ENCODE data around the gene SPTBN2. TPM values are rescaled to one million over a fixed set of nuclear protein-coding genes. Genes with fewer than 3 reads are reported as not detected.
A peak's percentile ranks its signal among the peaks of the same experiment; 100 is the strongest.
"Not testable (repeated sequence)": the region's sequence is repeated elsewhere in the genome, so short reads cannot be mapped to it uniquely, and the experiment has no call there.

SPTBN2 gene
- total RNA-seq, 4 donors from 2014 or later = 1.7 to 23.1 (median 6.0) TPM

DNA sequence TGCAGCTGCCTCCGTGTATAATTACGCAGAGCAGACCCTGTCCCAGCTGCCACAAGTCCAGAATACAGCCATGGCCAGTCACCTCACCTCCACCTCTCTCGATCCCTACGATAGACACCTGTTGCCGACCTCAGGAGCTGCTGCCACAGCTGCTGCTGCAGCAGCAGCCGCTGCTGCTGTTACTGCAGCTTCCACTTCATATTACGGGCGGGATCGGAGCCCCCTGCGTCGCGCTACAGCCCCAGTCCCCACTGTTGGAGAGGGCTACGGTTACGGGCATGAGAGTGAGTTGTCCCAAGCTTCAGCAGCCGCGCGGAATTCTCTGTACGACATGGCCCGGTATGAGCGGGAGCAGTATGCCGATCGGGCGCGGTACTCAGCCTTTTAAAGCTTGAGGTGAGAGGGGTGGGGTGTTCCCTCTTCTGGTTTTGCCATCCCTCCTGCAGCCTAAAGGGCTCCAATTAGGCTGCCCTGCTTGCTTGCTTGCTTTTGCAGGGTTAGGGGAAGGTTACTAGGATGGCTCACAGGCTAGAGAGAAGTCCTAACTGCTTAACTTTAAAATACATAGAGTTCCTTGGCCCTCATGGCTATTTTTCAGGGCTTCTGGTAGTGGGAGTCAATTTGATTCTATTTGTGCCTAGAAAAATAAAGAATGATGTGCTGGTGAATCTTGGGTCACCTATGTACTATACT is 85.1 kb downstream of the SPTBN2 start:
- Histone ChIP-seq H3K27me3 (no peaks in the 10 kb centered on the region), H3K4me1 (peaks cover 0 to 63% (median 23%) of the 10 kb centered on the region in 4 donors), H3K27ac (no peak overlapping the region), H3K9me3 (no peaks in the 10 kb centered on the region), H3K36me3 (peaks cover 0 to 79% (median 0%) of the 10 kb centered on the region in 3 donors), H3K4me3 (no peak overlapping the region)
- DNase-seq = no peak
- TF ChIP-seq POLR2A (IDR thresholded peaks at IDR 0.05) (no peak), CTCF (IDR thresholded peaks at IDR 0.05) (no peak)

GRCh38 chr11:66641834-66642233 is 87.2 kb downstream of the SPTBN2 start:
- TF ChIP-seq CTCF (IDR thresholded peaks at IDR 0.05) = no peak
- H3K36me3 ChIP-seq = peaks cover 0 to 59% (median 0%) of the 10 kb centered on the region in 3 donors
- DNase-seq = no peak
- H3K4me3 ChIP-seq = peak overlapping the region in 3 of 4 donors; percentile 0 to 63 (median 4)
- H3K4me1 ChIP-seq = peaks cover 0 to 75% (median 25%) of the 10 kb centered on the region in 4 donors
- H3K27ac ChIP-seq = no peak overlapping the region
- H3K9me3 ChIP-seq = no peaks in the 10 kb centered on the region
- no peaks in the 10 kb centered on the region for H3K27me3 ChIP-seq

- Histone ChIP-seq H3K4me1 (peaks cover 0 to 64% (median 21%) of the 10 kb centered on the region in 4 donors), H3K4me3 (peak overlapping the region in 3 of 4 donors; percentile 63 to 78 (median 71)), H3K36me3 (peaks cover 0 to 45% (median 0%) of the 10 kb centered on the region in 3 donors), H3K27ac (peak overlapping the region in 1 of 4 donors; percentile 89)
- DNase-seq, H3K27me3 ChIP-seq, H3K9me3 ChIP-seq: not testable (repeated sequence)
Observed at GRCh38 chr11:66639814-66640340, 89.1 kb downstream of the SPTBN2 start.

DNA sequence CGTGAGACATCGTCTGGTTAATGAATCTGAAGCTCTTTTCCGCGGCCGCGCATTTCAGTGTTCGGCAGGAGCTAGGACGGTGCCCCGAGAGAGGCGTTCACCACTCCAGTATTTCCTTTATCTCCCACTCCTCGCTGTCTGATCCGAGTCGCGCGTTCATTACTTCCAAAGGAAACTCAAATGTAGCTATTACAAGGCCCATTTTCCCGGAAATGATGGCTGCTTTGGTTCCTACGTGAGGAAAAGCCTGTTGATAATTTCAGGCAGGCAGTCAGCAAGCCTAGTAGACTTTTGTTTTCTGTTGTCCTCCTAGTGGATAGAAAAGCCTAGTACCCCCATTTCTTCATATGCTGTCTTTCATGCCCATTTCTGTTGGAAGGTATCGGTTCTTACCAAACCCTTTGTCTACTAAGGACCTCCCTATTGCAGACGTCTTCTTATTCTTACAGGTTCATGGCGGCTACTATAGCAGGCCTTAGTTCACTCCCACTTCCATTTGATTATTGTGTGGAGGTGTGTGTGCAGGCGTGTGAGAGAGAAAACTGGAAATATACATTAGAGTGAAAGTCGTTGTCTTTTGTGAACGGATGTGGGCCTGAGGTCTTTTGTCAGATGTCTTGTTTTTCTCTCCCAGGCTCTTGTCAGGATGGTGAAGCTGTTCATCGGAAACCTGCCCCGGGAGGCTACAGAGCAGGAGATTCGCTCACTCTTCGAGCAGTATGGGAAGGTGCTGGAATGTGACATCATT is 89.8 kb downstream of the SPTBN2 start:
- TF ChIP-seq CTCF (IDR thresholded peaks at IDR 0.05) = peak in 3 of 6 experiments; percentile 4 to 13 (median 5)
- no peak for TF ChIP-seq POLR2A (IDR thresholded peaks at IDR 0.05)
- Histone ChIP-seq H3K27me3 (no peaks in the 10 kb centered on the region), H3K4me1 (peaks cover 0 to 58% (median 21%) of the 10 kb centered on the region in 4 donors), H3K27ac (peak overlapping the region; percentile 86 to 90 (median 88)), H3K36me3 (peaks cover 0 to 41% (median 0%) of the 10 kb centered on the region in 3 donors), H3K9me3 (no peaks in the 10 kb centered on the region), H3K4me3 (peak overlapping the region; percentile 63 to 85 (median 74))
- peak in 1 of 3 donors; percentile 38 for DNase-seq

GRCh38 chr11:66638177-66639065 is 90.6 kb downstream of the SPTBN2 start, which contains the start of gene RBM4:
TSS of gene RBM4 (plus strand) at chr11:66638703. CDS start at chr11:66639712, 1,009 bp downstream.
- TF ChIP-seq POLR2A (IDR thresholded peaks at IDR 0.05) (peak; percentile 63 to 91), CTCF (IDR thresholded peaks at IDR 0.05) (peak in 3 of 6 experiments; percentile 15 to 29 (median 20))
- Histone ChIP-seq H3K4me3 (peak within 1 kb of the TSS; percentile 63 to 85 (median 74)), H3K27ac (peak within 1 kb of the TSS; percentile 86 to 90 (median 88)), H3K9me3 (no peaks in the 10 kb centered on the region), H3K4me1 (peaks cover 0 to 50% (median 21%) of the 10 kb centered on the region in 4 donors), H3K27me3 (no peaks in the 10 kb centered on the region), H3K36me3 (peaks cover 0 to 36% (median 0%) of the 10 kb centered on the region in 3 donors)
- peak; percentile 95 to 99 (median 96) for DNase-seq

Data from Peyer's patch (tissue), 4 donors.